ENCODE results near the gene ATG2A. TPM values are rescaled to one million over a fixed set of nuclear protein-coding genes. Genes with fewer than 3 reads are reported as not detected.

ATG2A gene
- total RNA-seq, 1 experiment from 2014 or later = 28.6 TPM

- H3K9me3 ChIP-seq (ENCODE audit: low read depth, low read length, poor library complexity, severe bottlenecking) = no peaks in the 10 kb centered on the region
- no peak for DNase-seq (ENCODE audit: low spot score)
- H3K36me3 ChIP-seq (ENCODE audit: insufficient read depth, low read length, poor library complexity, severe bottlenecking) = no peaks in the 10 kb centered on the region
- intact Hi-C loops (cut with micrococcal nuclease; ENCODE audit: unreplicated experiment) = no loop called here
- no peak for TF ChIP-seq EZH2 (IDR thresholded peaks at IDR 0.05; ENCODE audit: borderline replicate concordance, low read depth, low read length, poor library complexity, severe bottlenecking)
- TF ChIP-seq CTCF (conservative IDR thresholded peaks at IDR 0.05; ENCODE audit: low read depth, low read length) = no peak
- H3K27me3 ChIP-seq (replicated peaks; ENCODE audit: insufficient read depth, low read depth, low read length, poor library complexity) = no peaks in the 10 kb centered on the region
- no peak overlapping the region for H3K27ac ChIP-seq (ENCODE audit: low read depth, low read length, poor library complexity, severe bottlenecking)
- H3K4me3 ChIP-seq (ENCODE audit: low read depth, low read length, poor library complexity, severe bottlenecking) = no peak overlapping the region
- CTCF ChIA-PET = no interaction called here
- POLR2A ChIA-PET (ENCODE audit: low non-redundant PET) = no interaction called here
- no TSS peak for BruUV-seq (replicated peaks)
- H3K4me1 ChIP-seq (ENCODE audit: insufficient read depth, low read length, poor library complexity, severe bottlenecking) = peaks cover 9% of the 10 kb centered on the region
These were observed 15.3 kb upstream of the ATG2A start for GRCh38 chr11:64932324-64932723.

GRCh38 chr11:64931290-64931689 lies 14.3 kb upstream of the ATG2A start:
- no TSS peak for BruUV-seq (replicated peaks)
- H3K4me3 ChIP-seq (ENCODE audit: low read depth, low read length, poor library complexity, severe bottlenecking) = no peak overlapping the region
- intact Hi-C loops (cut with micrococcal nuclease; ENCODE audit: unreplicated experiment) = no loop called here
- no peaks in the 10 kb centered on the region for H3K27me3 ChIP-seq (replicated peaks; ENCODE audit: insufficient read depth, low read depth, low read length, poor library complexity)
- CTCF ChIA-PET = no interaction called here
- DNase-seq (ENCODE audit: low spot score) = no peak
- no peaks in the 10 kb centered on the region for H3K9me3 ChIP-seq (ENCODE audit: low read depth, low read length, poor library complexity, severe bottlenecking)
- no peak overlapping the region for H3K27ac ChIP-seq (ENCODE audit: low read depth, low read length, poor library complexity, severe bottlenecking)
- TF ChIP-seq EZH2 (IDR thresholded peaks at IDR 0.05; ENCODE audit: borderline replicate concordance, low read depth, low read length, poor library complexity, severe bottlenecking) (no peak), CTCF (conservative IDR thresholded peaks at IDR 0.05; ENCODE audit: low read depth, low read length) (no peak)
- no peaks in the 10 kb centered on the region for H3K36me3 ChIP-seq (ENCODE audit: insufficient read depth, low read length, poor library complexity, severe bottlenecking)
- H3K4me1 ChIP-seq (ENCODE audit: insufficient read depth, low read length, poor library complexity, severe bottlenecking) = peaks cover 9% of the 10 kb centered on the region
- POLR2A ChIA-PET (ENCODE audit: low non-redundant PET) = no interaction called here

GRCh38 chr11:64930340-64930739 lies 13.3 kb upstream of the ATG2A start:
- TF ChIP-seq EZH2 (IDR thresholded peaks at IDR 0.05; ENCODE audit: borderline replicate concordance, low read depth, low read length, poor library complexity, severe bottlenecking) = no peak
- no peak for TF ChIP-seq CTCF (conservative IDR thresholded peaks at IDR 0.05; ENCODE audit: low read depth, low read length)
- no peak overlapping the region for H3K4me3 ChIP-seq (ENCODE audit: low read depth, low read length, poor library complexity, severe bottlenecking)
- DNase-seq (ENCODE audit: low spot score) = no peak
- no peak overlapping the region for H3K27ac ChIP-seq (ENCODE audit: low read depth, low read length, poor library complexity, severe bottlenecking)
- ChIA-PET POLR2A (ENCODE audit: low non-redundant PET) (no interaction called here), CTCF (no interaction called here)
- H3K9me3 ChIP-seq (ENCODE audit: low read depth, low read length, poor library complexity, severe bottlenecking) = no peaks in the 10 kb centered on the region
- H3K4me1 ChIP-seq (ENCODE audit: insufficient read depth, low read length, poor library complexity, severe bottlenecking) = peaks cover 4% of the 10 kb centered on the region
- intact Hi-C loops (cut with micrococcal nuclease; ENCODE audit: unreplicated experiment) = no loop called here
- H3K27me3 ChIP-seq (replicated peaks; ENCODE audit: insufficient read depth, low read depth, low read length, poor library complexity) = no peaks in the 10 kb centered on the region
- H3K36me3 ChIP-seq (ENCODE audit: insufficient read depth, low read length, poor library complexity, severe bottlenecking) = no peaks in the 10 kb centered on the region
- BruUV-seq (replicated peaks) = no TSS peak

All from A673 (cell line).